ENCODE results near the gene ENAH.

The ENAH gene

DNA sequence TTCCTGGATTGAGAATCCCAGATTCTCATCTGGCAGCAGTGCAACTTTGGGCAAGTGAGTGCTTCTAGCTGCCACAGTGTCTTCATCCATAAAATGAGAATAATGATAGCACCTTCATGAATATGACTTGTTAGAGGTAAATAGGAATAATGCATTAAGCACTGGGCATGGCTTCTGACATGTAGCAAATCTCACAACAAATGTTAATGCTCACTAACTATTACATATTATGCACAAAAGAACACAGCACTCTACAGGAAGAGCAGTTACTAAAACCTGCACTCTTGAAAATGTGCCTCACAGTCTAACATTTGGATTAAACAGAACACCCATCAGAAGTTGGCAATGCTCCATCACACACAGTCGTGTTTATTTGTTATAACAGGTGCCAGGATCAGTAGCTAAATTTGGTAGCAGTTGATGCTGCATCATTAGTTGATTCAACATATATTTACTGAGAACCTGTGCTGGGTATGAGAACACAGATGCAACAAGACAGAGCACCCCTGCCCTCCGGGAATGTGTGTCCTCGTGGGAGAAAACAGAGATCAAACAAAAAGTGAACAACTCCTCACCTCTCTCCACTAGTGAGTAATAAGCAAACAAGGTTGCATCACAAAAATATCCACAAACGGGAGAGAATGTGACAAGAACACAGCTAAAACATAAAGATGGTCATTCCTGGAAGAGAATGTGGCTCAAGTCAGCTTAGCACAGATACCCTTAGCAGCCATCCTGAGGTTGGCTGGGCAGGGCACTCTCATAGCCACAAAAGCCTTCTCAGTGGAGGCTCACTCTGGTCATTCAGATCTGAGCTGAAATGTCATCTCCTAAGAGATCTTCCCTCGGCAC, 198.9 kb downstream of the ENAH start:
- no peak for DNase-seq (ENCODE audit: low read depth)

DNA sequence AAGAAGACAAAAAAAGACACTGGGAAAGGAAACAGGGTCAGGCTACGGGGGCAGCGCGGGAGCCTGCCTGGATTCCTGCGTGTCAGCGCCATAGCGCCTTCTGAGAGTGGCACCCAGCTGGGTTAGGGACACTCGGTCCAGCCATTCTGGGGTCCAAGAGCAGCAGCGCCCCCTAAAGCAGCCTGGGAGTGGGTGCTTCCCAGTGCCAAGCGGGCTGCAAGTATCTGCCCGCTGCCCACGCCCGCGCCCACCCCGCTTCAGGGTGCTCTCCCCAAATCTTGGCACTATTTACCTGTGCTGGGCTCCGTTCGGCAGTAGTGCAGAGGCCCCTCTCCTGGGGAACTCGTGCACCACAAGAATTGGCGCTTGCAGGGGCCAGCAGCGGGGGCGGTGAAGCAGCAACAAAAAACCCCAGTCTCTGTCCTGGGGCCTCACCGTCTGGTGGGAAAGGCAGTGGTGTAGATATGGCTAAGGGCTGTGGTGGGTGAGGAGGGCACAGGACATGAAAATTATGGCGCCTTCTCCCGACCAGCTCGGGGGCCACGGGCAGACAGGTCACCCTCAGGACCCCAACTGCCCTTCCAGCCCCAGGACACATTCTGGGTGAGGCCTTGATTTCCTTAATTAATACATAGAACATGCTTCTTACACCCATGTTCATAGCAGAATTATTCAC, 200.9 kb downstream of the ENAH start:
- no peak for DNase-seq (ENCODE audit: low read depth)

GRCh38 chr1:225451340-225451739, 201.6 kb downstream of the ENAH start:
- no peak for DNase-seq (ENCODE audit: low read depth)

DNA sequence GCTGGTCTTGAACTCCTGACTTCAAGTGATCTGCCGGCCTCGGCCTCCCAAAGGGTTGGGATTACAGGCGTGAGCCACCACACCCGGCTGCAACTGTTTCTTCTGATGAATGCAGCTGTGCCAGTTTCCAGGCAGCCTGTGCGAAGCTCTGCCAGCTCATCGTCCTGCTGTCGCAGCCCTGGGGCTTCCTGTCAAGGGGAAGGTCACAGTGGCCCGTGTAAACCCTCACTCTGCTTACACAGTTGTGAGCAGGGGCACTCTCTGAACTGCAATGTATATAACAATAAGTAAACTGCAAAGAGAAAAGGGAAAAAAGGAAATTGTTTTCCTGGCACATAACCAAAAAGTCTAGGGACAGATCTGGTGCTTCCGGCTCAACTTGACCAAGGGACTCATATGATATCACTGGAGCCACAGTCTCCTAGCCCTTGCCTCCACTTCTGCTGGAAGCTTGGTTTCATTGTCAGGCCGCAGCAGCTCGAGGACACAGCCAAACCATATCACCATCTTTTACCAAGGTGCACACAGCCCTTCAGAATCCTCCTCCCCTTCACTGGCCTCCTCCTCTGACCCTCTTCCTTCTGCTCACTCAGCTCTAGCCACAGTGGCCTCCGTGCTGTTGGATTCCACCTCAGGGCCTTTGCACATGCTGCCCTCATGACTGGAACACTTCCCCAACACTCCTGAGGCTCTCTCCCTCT, 202.3 kb downstream of the ENAH start:
- no peak for DNase-seq (ENCODE audit: low read depth)

GRCh38 chr1:225449774-225450173, 203.1 kb downstream of the ENAH start:
- DNase-seq (ENCODE audit: low read depth), result no peak

DNA sequence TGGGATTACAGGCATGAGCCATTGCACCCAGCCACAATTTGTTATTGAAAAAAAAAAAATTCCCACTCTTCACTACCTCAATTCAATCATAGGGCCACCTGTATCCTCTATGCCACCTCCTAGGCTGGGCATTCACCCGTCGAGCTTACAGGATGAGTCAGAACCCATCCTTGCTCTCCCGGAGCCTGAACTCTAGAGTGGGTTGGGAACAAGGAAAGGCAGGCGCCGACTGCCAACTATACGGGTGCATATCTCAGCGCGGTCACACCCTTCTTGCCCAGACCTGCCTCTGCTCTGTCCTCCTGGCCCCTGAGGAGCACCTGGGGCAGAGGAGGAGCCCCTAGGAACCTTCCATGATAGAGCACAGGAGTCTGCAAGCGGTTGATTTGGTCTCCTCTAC, 203.7 kb downstream of the ENAH start:
- DNase-seq (ENCODE audit: low read depth), result no peak

DNA sequence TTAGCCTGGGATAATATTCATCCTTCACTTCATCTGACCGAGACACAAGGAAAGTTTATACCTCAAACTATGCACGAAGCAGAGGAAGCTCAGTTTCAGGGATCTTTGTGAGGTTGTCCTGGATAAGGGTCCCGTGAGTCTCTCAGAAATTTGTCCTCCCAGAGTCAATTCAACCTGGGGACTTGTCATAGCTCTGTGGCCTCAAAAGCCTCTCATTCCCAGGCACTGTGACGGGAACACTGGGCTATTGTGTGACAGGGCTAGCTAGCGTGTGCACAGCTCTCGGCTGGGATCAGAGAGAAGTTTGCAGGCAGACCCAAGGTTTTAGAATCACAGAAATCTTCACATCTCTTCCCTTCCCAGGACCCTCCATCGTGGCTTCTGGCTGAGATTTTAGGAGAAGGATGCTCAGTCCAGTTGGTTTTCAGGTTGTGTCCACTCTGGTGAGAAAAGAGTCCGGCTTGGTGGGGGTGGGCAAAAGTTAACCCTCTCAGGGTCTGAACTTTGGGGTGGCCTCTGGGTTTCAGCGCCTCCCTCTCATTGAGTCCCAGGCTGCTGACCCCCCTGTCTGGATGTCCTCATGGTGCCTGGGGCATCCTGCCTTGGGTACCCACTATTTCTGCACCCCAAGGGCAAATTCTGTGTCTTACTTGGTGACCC, 204.6 kb downstream of the ENAH start:
- DNase-seq (ENCODE audit: low read depth), result no peak

DNA sequence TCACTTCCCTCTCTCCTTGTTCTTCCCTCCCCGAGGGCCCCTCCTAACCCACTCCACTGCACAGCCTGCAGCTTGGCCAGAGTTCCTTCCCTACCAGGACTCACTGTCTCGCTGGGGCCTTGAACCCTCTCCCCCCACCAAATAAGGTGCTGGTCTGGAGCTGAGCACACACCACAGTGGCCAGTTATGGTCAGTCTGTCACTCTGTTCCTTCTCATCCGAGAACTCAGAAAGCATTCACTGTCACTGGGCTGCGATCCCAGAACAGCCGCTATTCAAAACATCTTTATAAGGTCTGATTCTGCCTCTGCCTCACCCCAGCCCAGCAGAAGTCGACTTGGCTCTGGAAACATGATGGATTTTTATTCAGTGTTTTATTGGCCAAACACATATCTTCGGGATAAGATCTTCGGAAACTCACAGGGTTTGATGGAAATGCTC, 205.3 kb downstream of the ENAH start:
- DNase-seq (ENCODE audit: low read depth), result no peak

DNA sequence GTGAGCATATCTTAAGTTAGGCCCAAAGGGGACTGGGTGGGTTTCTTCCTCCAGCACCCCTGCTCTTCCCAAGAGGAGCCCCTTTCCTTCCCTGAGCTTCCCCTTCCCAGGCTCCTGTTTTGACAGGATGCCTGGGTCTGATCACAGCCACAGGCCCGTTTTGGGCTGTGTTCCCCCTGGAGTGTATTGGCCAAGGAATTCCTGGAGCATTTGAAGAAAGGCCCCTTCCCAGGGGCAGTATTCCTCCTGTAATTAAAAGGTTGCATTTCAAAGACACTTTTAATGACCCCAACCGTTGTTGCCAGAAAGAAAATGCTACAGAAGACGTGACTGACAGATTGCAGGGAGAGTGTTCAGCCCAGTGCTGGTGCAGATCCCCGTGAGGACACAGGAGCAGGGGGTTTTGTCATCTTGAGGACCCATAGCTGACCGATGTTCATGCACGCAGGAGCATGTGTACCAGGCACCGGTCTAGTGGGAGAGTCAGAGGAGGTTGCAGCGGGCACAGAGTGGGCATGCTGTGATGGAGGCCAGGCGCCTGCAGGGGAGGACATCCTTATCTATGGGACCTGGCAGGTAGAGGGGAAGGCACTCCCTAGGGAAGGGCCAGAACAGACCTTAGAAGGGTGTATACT, 205.8 kb downstream of the ENAH start:
- DNase-seq (ENCODE audit: low read depth), result no peak

DNA sequence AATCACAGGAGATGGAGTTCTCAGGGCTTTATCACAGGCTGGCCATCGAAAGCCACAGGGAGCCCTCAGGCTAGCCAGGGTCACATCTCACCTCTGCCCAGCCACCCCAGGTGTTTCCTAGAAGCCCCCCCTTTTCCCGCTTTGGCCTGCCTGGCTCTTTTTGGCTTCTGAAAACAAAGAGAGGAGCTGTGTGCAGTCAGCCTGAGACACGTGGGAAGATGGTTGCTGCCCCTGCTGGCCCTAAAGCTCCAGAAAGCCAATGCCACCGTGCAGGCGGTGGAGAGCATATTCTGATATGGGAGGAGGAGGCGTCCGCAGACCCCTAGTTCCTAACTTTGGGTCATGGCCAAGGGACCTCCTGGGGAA, 206.3 kb downstream of the ENAH start:
- DNase-seq (ENCODE audit: low read depth), result no peak

DNA sequence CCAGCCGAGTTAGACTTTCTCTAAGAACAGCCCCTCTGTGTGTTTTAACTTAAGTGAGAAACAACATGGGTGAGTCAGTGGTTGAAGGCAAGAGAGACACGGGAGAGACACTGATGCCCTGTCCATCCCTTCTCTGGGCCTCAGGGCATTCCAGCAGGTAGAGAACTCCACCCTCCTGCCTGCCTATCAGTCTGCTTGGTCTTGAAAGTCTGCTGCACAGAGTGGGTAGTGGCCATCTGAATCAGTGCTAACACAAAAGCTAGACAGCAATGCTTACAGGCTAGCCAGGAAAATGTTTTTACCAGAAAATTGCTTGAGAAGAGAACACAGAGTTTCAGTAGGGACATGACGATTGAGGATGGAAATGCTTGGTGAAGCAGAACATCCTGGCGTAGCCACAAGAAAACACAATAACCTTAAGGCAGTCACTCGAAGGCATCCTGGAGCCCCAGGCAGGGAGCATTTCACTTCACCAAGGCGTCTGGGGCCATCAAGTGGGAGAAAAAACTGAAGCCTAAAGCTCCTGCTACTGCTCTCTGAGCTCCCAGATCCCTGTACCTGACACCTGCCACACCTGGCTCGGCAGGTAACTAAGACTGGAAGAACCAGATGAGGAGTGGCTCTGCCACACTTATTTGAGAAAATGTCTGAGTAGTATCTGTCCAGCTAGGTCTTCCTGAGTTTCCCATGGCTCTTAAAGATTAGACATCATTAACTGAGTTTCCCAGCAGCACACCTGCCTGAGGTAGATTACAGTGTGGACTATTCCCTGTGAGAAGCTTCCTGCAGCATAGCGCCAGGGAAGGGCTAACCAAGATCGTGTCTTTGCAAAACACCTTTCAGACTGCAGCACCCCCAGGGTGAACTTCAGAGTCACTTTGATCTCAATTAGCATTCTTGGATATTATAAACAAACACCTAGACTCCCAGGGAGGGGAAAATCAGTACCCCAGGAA, 207.0 kb downstream of the ENAH start:
- no peak for DNase-seq (ENCODE audit: low read depth)

GRCh38 chr1:225442123-225442505, 210.8 kb downstream of the ENAH start:
- no peak for DNase-seq (ENCODE audit: low read depth)

GRCh38 chr1:225441314-225442122, 211.4 kb downstream of the ENAH start:
- no peak for DNase-seq (ENCODE audit: low read depth)

DNA sequence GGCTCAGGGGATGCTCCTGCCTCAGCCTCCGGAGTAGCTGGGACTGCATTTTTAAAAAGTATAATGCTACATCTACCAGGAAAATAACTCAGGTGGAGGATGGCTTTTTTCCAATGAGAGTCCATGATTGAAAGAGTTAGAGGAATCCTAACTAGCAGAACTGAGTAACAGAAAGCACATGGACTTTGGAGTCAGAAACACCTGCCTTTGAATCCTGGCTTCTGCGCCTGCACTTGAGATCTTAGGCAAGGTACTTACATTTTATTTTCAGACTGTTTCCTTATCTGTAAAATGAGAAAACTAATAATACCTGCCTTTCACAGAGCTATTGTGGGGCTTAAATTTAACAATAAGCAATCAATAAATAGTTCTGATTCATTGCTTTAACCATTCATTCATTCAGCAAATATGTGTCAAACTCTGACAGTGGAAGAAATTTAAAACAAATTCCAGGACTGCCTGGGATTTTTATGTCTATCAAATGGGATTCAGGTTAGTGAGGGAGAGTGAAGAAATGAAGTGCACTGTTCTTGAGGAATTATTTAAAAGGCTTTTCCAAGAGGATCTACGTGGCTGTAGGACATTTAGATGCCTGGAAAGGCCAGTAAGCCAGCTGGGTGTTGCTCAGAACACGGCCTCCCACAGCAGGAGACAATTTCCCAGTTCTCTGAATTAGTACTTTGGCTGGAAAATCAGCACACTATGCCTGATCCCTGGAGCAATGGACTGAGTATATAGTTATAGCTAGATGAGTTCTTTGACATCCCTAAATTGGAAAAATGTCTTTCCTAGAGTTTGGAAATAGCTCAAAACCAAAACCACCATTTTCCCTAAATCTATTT, 212.3 kb downstream of the ENAH start:
- DNase-seq (ENCODE audit: low read depth), result no peak

DNA sequence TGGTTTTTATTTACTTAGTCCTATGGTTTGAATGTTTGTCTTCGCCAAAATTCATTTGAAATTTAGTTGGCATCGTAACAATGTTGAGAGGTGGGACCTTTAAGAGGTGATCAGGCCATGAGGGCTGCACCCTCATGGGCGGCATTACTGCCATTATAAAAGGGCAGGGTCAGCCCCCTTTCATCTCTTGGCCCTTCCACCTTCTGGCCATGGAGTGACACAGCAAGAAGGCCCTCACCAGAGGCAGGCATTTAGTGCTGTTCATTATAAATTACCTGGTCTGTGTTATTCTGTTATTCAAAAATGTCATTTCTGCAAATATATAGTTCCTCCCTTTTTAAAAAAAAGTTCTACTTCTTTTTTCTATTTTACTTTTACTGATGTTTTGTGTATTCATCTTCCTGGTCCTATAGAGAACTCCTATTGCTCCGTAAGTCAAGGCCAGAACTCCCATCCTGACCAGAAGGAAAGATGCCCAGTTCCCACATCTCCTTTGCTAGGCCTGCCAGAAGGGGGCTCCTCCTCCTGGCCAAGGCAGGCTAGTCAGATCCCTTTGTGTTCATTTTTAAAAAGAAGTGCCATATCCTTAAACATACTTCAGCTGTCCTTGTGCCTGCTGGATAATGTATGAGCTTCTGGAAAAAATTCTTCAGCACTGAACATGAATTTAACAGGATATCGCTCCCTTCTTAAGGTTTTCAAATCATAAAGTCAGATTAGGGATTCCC, 215.0 kb downstream of the ENAH start:
- no peak for DNase-seq (ENCODE audit: low read depth)
